ENCODE data around the gene CFI.

CFI gene

GRCh38 chr4:109729718-109730618 lies 71.8 kb downstream of the CFI start, which contains the start of gene PLA2G12A:
Gene PLA2G12A, minus strand, starts transcription at chr4:109730070. Its CDS starts 261 bp downstream, at chr4:109729809.
- Mint-ChIP-seq H3K4me3 (peak within 1 kb of the TSS; percentile 91), H3K36me3 (peaks cover 12% of the 10 kb centered on the region), H3K4me1 (peaks cover 12% of the 10 kb centered on the region), H3K9me3 (no peaks in the 10 kb centered on the region), H3K27me3 (no peaks in the 10 kb centered on the region), H3K27ac (peak within 1 kb of the TSS; percentile 69)
- ATAC-seq: peak; percentile 94

GRCh38 chr4:109729117-109729717 lies 72.6 kb downstream of the CFI start:
- peak overlapping the region; percentile 69 for H3K27ac Mint-ChIP-seq
- no peak for ATAC-seq
- H3K4me3 Mint-ChIP-seq: peak overlapping the region; percentile 91
- H3K9me3 Mint-ChIP-seq: no peaks in the 10 kb centered on the region
- peaks cover 12% of the 10 kb centered on the region for H3K4me1 Mint-ChIP-seq
- H3K36me3 Mint-ChIP-seq: peaks cover 12% of the 10 kb centered on the region
- H3K27me3 Mint-ChIP-seq: no peaks in the 10 kb centered on the region

DNA sequence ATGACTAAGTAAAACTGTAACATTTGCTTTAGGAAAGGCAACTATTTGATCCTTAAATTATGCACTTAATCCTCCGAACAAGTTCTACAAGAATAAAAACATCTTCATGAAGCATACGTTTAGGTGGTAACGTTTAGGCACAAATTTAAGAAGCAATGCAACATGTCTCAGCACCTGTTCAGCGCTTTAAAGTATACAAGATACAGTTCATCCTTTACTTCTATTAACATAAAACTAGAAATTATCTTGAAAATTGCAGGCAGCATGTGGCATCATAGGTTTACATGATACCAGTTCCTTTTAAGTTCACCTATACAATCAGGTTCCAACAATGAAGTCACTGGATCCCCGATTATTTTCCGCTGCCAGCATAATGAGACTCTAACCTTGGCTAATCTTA lies 73.4 kb downstream of the CFI start:
- Mint-ChIP-seq H3K36me3 (peaks cover 12% of the 10 kb centered on the region), H3K9me3 (no peaks in the 10 kb centered on the region), H3K27me3 (no peaks in the 10 kb centered on the region), H3K4me1 (peaks cover 12% of the 10 kb centered on the region), H3K4me3 (no peak overlapping the region), H3K27ac (no peak overlapping the region)
- ATAC-seq: no peak

- no peak for ATAC-seq
- Mint-ChIP-seq H3K9me3 (no peaks in the 10 kb centered on the region), H3K27ac (no peak overlapping the region), H3K27me3 (no peaks in the 10 kb centered on the region), H3K4me3 (no peak overlapping the region), H3K4me1 (peaks cover 5% of the 10 kb centered on the region), H3K36me3 (peaks cover 12% of the 10 kb centered on the region)
Measured at GRCh38 chr4:109723110-109723509, 78.7 kb downstream of the CFI start.

GRCh38 chr4:109722357-109722756 lies 79.4 kb downstream of the CFI start:
- no peaks in the 10 kb centered on the region for H3K4me1 Mint-ChIP-seq
- H3K36me3 Mint-ChIP-seq: peaks cover 8% of the 10 kb centered on the region
- no peak for ATAC-seq
- no peaks in the 10 kb centered on the region for H3K9me3 Mint-ChIP-seq
- no peak overlapping the region for H3K27ac Mint-ChIP-seq
- no peak overlapping the region for H3K4me3 Mint-ChIP-seq
- H3K27me3 Mint-ChIP-seq: no peaks in the 10 kb centered on the region

DNA sequence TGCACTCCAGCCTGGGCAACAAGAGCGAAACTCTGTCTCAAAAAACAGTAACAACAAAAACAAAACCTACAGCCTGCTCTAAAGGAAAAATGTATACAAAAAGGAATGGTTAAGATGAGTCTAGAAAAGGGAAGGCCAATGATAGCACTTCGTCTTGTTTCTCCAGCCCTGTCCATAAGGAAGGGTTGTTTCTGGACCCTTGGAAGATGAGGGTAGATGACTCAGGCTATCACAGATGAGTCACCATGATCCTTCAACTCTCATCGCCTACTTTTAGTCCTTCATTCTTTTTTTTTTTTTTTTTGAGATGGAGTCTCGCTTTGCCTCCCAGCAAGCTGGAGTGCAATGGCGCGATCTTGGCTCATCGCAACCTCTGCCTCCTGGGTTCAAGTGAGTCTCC lies 80.8 kb downstream of the CFI start:
- H3K4me1 Mint-ChIP-seq: no peaks in the 10 kb centered on the region
- no peaks in the 10 kb centered on the region for H3K27me3 Mint-ChIP-seq
- no peak for ATAC-seq
- peaks cover 9% of the 10 kb centered on the region for H3K36me3 Mint-ChIP-seq
- no peaks in the 10 kb centered on the region for H3K9me3 Mint-ChIP-seq
- H3K4me3 Mint-ChIP-seq: no peak overlapping the region
- no peak overlapping the region for H3K27ac Mint-ChIP-seq

DNA sequence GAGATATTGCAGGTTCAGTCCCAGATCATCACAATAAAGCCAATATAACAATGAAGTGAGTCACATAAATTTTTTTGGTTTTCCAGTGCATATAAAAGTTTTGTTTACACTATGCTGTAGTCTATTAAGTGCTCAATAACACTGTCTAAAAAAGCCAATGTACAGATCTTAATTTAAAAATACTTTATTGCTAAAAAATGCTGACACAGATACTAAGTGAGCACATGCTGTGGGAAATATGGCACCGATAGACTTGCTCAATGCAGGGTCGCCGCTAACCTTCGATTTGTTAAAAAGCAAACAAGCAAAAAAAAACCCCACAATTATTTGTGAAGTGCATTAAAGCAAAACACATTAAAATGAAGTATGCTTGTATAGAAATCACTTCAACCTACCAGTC lies 82.2 kb downstream of the CFI start:
- Mint-ChIP-seq H3K27me3 (no peaks in the 10 kb centered on the region), H3K27ac (no peak overlapping the region), H3K36me3 (peaks cover 5% of the 10 kb centered on the region), H3K4me1 (no peaks in the 10 kb centered on the region), H3K9me3 (no peaks in the 10 kb centered on the region), H3K4me3 (no peak overlapping the region)
- ATAC-seq: no peak

DNA sequence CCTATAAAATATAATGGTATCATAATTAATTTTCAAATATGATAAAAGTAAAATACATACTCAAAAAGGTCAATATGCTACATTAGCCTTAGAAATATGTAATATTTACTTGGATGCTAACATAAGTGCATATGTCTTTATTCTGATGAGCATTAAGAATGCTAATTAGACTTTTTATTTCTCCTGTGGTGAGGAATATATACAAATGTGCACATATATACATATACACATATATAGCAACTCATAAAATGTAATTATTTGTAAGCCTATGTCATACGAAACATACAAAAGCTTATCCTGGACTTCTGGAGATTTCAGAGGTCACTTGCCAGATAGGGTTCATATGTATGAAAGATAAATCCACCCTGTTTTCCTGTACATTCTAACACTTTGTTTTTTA lies 83.0 kb downstream of the CFI start:
- H3K27ac Mint-ChIP-seq: no peak overlapping the region
- no peaks in the 10 kb centered on the region for H3K9me3 Mint-ChIP-seq
- no peak overlapping the region for H3K4me3 Mint-ChIP-seq
- H3K36me3 Mint-ChIP-seq: peaks cover 5% of the 10 kb centered on the region
- no peak for ATAC-seq
- no peaks in the 10 kb centered on the region for H3K4me1 Mint-ChIP-seq
- no peaks in the 10 kb centered on the region for H3K27me3 Mint-ChIP-seq

GRCh38 chr4:109713500-109713899 lies 88.3 kb downstream of the CFI start:
- H3K36me3 Mint-ChIP-seq: peaks cover 5% of the 10 kb centered on the region
- H3K27ac Mint-ChIP-seq: no peak overlapping the region
- no peaks in the 10 kb centered on the region for H3K9me3 Mint-ChIP-seq
- no peaks in the 10 kb centered on the region for H3K27me3 Mint-ChIP-seq
- ATAC-seq: no peak
- no peaks in the 10 kb centered on the region for H3K4me1 Mint-ChIP-seq
- no peak overlapping the region for H3K4me3 Mint-ChIP-seq

GRCh38 chr4:109708990-109709389 lies 92.8 kb downstream of the CFI start:
- peaks cover 2% of the 10 kb centered on the region for H3K4me1 Mint-ChIP-seq
- H3K27ac Mint-ChIP-seq: no peak overlapping the region
- no peak for ATAC-seq
- H3K9me3 Mint-ChIP-seq: no peaks in the 10 kb centered on the region
- H3K36me3 Mint-ChIP-seq: no peaks in the 10 kb centered on the region
- no peaks in the 10 kb centered on the region for H3K27me3 Mint-ChIP-seq
- no peak overlapping the region for H3K4me3 Mint-ChIP-seq

DNA sequence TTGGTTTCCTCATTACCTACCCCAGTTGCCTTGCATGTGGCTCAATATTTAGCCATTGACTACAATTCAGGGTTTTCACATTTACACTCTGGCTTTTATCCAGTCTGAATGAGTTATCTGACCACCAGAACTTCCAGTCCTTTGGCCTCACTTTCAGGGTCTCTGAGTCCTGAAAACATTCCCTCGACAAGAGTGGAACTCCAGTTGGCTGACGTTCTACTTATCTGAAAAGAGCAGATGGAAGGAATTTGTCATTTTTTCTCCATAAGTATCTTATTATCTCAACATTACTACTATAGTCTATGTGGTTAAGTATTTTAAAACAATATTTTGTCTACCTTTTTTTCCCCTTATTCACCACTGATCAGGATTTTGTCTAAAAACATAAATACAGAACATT lies 93.4 kb downstream of the CFI start:
- Mint-ChIP-seq H3K4me1 (peaks cover 8% of the 10 kb centered on the region), H3K9me3 (no peaks in the 10 kb centered on the region), H3K36me3 (no peaks in the 10 kb centered on the region), H3K27ac (no peak overlapping the region), H3K27me3 (no peaks in the 10 kb centered on the region), H3K4me3 (no peak overlapping the region)
- ATAC-seq: no peak

DNA sequence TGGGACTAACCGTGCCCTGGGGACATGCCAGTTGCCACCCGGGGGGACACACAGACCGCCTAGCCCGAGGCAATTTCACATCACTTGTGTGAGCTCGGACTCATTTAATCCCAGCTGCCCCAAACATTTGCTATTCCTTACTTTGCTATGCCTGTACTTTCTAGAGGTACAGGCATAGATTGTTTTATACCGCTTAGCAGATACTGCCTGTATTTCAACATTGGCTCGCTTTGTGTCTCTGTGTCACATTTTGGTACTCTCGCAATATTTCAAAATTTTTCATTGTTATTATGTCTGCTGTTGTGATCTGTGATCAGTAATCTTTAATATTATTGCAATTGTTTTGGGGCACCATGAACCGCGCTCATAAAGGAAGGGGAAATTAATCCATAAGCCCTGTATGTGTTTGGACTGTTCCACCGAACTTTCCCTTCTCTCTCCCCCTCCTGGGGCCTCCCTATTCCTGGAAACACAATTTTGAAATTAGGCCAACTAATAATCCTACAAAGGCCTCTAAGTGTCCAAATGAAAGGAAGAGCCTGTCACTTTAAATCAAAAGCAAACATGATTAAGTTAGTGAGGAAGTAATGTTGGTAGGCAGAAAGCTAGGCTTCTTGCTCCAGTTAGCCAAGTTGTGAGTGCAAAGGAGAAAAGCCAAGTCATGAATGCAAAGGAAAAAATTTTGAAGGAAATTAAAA lies 98.0 kb downstream of the CFI start:
- no peak for ATAC-seq
- Mint-ChIP-seq H3K36me3 (no peaks in the 10 kb centered on the region), H3K27ac (peak overlapping the region; percentile 91), H3K9me3 (no peaks in the 10 kb centered on the region), H3K27me3 (no peaks in the 10 kb centered on the region), H3K4me3 (peak overlapping the region; percentile 85), H3K4me1 (peaks cover 29% of the 10 kb centered on the region)

- Mint-ChIP-seq H3K9me3 (no peaks in the 10 kb centered on the region), H3K36me3 (no peaks in the 10 kb centered on the region), H3K4me1 (peaks cover 29% of the 10 kb centered on the region), H3K4me3 (peak within 1 kb of the TSS; percentile 85), H3K27me3 (no peaks in the 10 kb centered on the region), H3K27ac (peak within 1 kb of the TSS; percentile 91)
- peak; percentile 90 for ATAC-seq
Measured at GRCh38 chr4:109702950-109703663, 98.7 kb downstream of the CFI start, which contains the start of gene CASP6. Gene CASP6, minus strand, starts transcription at chr4:109703445. Its CDS starts 50 bp downstream, at chr4:109703395.

GRCh38 chr4:109701566-109702410 lies 100.0 kb downstream of the CFI start:
- ATAC-seq: no peak
- Mint-ChIP-seq H3K36me3 (peaks cover 10% of the 10 kb centered on the region), H3K4me1 (peaks cover 29% of the 10 kb centered on the region), H3K27me3 (no peaks in the 10 kb centered on the region), H3K4me3 (peak overlapping the region; percentile 85), H3K9me3 (no peaks in the 10 kb centered on the region), H3K27ac (peak overlapping the region; percentile 91)
